Fibroblast of skin of scalp (primary cell): ENCODE data around the gene TMEM239.
"Not testable (repeated sequence)": the region's sequence is repeated elsewhere in the genome, so short reads cannot be mapped to it uniquely, and the experiment has no call there.

Experiments used
- DNase-seq: peaks from one replicate; pipeline ENCODE4 v3.0.0-alpha.2; 2013

Gene TMEM239

DNA sequence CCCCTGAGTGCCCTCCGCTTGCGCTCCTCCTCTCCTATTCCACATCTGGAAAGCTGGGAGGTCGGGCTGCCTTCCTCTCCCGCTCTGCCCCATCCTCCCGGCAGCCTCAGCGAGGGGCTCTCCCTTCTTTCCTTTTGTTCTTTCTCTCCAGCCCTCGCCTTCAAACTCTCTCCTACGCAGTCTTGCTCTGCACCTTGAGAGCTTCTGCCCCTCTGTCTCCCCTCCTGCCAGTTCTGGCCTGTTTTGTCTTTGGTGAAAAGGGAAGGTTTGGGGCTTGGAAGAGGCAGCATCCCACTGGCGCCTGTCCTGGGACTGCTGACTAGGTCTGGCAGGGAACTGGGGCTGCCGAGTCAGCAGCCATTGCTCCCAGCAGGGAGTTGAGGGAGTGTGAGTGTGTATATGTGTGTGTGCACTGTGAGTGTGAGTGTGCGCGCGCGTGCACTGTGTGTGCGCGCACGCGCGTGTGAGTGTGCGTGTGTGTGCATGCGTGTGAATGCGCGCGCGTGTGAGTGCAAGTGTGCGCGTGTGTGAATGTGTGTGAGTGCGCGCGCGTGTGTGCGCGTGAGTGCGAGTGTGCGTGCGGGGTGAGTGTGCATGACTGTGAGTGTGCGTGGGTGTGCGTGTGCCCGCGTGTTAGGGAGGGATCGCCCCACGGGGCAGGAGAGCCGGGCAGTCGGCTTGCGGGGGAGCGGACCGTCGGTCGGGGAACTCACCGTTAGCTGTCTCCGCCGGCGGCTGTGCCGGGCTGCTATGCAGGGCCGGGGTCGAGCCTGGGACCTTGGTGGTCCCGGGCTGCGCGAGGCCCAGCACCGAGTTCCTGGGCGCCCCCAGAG is 16.3 kb upstream of the TMEM239 start:
- DNase-seq = peak; percentile 22

DNA sequence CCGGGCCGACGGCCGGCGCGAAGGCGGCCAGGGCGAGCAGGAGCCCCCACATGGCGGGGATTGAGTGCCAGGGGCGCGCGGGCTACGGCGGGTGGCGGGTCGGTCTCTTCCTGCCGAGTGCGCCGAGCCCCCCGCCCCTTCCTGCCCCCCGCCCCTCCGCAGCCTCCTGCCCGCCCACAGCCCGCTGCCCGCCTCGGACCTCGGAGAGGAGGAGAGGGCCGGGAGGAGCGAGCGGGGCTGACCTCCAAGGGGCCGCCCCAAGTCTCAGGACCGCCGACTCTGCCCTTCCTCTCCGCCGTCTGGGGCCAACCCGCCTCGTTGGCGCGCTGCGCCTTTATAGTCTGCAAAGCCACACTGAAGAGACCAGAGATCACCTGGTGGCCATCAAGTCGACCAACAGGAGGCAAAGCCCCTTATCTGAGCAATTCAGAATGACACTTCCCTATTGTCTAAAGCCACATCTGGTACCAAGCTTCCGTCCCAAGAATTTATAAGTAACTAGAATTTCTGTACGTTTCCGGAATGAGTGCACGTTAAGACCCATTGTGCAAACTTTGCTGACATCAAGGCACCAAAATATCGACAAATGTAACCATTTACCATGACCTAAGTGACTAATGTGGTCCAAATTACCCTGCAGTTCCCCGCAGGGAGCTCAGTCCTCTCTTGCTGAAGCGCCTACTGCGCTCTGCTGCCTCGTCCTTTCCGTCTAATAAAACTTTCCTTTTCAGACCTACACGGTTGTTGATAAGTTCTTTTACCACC is 15.5 kb upstream of the TMEM239 start, which contains the start of gene CPXM1:
Gene CPXM1 (minus strand): TSS at position 107 of the 765 bp plus-strand sequence. CDS start 55 bp downstream, at position 52.
- no peak for DNase-seq

DNA sequence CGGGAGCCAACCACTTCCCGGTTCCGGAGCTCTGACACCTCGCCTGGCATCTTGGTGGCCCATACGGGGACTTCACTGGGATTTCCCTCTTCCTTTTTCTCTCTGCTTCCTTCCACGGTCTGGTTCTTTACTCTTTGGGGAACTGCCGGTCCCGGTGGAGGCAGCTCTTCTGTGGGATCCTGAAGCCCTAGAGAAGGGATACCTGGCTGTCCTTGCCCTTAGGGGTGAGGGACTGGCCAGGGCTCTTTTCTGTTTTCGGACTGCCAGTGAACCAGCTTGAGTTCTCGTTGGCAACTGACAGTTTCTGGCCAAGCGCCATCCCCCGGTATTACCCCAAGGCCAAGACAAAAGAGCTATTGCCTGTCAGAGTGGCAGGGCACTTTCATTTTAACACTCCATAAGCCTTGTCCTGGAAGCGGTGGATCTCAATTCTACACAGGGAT is 14.9 kb upstream of the TMEM239 start:
- no peak for DNase-seq

DNA sequence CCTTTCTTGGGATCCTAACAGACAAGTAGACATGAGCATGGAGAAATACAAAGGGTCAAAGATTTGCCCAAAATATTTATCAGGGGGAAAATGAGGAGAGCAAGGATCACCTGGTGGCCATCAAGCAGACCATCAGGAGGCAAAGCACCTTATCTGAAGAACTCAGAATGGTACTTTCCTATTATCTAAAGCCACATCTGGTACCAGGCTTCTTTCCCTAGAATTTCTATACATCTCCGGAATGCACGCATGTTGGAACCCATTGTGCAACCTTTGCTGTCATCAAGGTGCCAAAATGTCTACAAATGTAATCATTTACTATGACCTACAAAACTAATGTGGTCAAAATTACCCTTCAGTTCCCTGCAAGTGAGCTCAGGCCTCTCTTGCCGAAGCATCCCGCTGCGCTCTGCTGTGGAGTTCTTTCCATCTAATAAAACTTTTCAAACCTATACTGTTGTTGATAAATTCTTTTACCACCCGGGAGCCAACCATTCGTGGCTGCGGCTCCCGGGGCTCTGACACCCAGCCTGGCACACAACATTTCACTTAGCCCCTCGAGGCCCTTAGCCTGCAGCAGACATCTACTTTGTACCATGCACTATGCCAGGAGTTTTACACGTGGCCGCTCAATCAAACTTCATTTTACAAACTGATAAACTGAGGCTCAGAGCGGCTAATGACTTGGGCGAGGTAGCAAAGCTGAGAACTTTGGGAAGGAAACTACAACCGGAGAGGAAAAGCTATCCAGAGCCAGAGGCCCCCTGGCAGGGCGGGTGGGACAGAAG is 11.9 kb upstream of the TMEM239 start:
- DNase-seq = no peak

DNA sequence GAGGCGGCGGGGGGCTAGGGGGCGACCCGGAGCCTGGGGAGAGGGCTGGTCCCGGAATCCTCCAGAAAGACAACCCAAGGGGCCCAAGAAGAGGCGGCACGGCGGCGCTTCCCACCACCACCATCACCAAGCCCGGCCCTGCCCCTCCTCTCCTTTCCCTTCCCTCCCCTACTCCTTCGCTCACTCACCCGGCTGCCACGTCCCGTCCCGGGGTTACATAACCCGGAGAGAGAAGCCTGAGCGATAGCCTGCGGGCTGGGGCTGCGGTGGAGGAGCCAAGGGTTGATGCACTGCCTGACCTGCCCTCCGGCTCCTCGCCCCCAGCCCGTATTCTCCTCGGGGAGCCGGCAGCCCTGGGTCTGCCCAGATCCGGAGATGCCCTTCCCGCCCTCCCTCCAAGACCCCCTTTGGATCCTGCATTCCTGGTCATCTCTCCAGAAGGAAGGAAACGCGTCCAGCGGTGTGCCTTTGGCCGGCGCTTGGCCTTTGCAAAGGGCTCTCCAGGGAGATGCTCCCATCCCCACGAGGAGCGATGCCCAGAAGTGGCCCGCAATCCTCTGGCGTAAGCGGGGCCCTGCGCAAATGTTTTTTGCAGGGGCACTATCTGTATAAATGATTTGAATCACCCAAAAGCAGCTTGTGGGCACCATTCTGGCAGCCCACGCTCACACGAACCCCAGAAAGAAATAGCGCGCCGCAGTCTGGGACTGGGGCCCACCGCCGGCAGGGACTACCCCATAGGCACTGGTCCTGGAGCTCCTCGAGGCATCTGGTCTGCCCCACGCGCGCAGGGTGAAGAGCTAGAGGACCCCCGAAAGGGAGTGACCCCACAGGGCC is 11.1 kb upstream of the TMEM239 start:
- DNase-seq = no peak

DNA sequence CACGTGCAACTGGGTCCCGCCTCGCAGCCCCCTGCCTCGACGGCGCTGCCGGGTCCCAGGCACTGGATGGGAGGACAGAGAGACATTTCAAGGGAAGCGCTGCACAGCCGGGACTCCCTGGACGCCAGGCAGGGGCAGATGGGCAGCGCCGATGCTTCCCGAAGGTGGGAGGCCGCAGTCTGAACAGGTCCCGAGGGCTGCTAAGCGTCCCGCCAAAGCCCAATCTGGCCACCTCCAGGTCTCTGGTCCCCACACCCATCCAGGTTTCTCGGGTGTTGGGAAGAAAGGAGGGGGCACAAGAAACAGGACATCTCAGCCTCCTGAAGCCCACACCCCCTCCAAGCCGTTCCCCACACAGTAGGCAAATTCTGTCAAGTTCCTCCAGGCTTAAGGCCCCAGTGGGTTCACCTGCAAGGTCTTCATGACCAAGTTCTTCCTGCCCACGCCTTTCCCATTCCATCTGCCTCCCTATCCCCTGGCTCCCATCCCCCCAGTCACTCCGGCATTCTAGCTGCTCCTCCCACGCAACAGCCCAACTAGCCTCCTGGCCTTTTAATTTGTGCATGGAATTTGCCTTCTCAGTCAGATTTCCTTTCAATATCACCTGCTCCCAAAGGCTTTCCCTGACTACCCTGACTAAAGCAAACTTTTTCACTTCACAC is 10.3 kb upstream of the TMEM239 start:
- no peak for DNase-seq

DNA sequence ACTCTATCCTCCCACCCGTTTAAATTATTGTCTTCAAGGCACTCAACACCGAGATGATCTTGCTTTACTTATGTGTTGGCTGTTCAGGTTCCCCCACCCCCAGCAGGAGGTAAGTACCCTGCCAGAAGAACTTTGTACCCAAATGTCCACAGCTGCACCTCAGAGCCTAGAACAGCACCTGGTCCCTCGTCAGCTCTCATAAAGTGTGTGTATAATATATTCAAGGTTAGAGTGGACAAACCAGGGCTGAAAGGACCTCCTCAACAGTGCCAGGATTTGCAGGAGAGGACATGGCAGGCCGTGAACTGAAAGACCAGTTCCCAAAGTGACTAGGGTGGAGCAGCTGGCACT is 9.8 kb upstream of the TMEM239 start:
- DNase-seq = no peak

DNA sequence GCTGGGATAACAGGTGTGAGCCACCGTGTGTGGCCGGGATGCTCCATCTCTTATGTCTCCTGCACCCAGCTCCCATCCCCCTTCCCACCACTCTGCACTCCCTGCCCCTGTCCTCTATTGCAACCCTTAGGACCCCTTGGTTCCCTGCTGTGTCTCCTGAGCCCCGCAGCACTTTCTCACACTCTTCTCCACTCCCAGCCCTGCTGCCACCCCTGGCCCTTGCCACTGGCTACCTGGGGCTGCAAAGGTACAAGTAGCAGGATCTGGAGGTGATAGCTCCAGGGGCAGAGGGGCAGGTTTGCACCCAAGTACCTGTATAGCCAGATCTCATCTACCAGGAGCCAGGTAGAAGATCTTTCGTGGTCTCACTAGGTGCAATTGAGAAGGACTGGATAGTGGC is 9.1 kb upstream of the TMEM239 start:
- DNase-seq = no peak

DNA sequence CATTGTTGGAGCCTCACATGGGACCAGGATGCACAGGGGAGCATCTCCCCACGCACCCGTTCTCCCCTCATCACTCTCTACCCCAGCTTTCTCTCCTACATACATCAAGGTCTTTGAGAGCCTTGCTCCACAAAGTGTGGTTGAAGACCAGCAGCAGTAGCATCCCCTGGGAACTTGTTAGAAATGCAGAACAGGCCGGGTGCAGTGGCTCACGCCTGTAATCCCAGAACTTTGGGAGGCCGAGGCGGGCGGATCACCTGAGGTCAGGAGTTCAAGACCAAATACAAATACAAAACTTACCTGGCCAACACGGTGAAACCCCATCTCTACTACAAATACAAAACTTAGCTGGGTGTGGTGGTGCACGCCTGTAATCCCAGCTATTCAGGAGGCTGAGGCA is 8.2 kb upstream of the TMEM239 start:
- not testable (repeated sequence) for DNase-seq

DNA sequence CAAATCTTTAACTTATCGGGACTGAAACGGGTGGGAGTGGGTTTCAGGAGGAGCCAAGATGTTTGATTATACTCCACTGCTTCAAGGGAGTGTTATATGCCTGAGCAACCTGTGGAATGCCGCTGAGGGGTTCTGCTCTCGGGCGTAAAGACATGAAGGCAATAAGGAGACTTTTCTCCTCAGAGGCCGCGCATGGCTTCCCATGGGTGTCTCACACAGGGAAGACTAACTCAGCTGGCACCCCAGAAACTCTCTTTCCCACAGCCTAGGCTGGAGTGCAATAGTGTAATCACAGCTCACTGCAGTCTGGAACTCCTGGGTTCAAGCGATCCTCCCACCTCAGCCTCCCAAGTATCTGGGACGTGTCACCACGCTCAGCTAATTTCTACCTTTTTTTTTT is 6.5 kb upstream of the TMEM239 start:
- DNase-seq = no peak

DNA sequence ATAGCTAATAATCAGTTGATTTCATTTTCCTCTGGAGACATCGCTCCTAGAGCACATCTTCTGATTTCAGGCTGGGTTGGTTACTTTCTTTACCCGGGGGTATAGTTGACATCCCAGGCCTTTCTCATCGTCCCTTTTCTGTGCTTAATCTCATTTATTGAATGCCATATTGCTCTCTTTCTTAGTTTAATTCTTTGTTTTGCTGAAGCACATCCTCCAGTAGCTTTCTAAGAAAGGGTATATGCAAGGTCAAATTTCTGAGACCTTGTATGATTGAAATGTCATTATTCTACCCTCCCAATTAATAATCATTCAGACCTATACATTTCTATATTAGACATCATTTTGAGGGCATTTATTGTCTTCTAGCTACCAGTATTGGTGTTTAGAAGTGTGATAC is 4.0 kb upstream of the TMEM239 start:
- DNase-seq = no peak

DNA sequence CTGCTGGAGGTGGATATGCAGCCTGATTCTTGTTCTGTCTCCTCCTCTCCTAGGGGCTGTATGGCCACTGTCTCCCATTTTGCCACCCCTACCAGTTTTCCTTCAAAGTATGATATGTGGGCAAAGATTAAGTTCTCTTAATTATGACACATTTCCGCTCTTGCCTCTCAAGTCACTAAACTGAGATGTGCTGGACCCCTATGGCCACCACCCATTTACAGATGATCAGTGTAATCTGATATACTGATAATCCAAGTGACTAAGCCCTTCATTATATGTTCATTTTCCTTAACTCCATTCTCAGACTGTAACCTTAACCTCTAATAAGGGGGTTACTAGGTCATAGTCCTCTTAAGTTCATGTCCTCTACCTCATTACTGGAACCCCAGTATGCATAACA is 2.1 kb upstream of the TMEM239 start:
- no peak for DNase-seq

DNA sequence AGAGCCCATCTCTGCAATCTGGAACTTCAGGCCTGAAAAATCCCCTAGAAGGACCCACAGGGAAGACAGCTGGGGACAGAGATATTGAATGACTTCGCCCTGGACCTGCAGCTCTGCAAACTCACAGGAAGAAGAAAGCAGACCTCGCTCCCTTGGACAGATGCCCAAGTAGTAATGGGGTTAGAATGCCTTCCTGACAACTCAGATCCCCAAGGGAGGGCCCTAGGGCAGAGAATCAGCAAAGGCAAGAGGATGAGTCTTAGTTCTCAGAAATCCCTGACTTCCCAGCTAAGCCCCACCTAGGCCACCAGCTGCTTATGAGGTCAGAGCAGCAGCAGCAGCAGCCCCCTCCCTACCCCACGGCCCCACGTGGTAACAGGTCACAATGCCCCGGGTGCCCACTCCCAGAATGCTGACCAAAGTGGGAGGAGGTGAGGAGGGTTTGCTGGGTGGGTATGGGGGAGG is 1.5 kb upstream of the TMEM239 start, which contains the start of gene C20orf141:
Gene C20orf141 (plus strand): TSS at position 401 of the 465 bp plus-strand sequence. CDS start 198 bp downstream, outside the sequence.
- DNase-seq = peak; percentile 100

DNA sequence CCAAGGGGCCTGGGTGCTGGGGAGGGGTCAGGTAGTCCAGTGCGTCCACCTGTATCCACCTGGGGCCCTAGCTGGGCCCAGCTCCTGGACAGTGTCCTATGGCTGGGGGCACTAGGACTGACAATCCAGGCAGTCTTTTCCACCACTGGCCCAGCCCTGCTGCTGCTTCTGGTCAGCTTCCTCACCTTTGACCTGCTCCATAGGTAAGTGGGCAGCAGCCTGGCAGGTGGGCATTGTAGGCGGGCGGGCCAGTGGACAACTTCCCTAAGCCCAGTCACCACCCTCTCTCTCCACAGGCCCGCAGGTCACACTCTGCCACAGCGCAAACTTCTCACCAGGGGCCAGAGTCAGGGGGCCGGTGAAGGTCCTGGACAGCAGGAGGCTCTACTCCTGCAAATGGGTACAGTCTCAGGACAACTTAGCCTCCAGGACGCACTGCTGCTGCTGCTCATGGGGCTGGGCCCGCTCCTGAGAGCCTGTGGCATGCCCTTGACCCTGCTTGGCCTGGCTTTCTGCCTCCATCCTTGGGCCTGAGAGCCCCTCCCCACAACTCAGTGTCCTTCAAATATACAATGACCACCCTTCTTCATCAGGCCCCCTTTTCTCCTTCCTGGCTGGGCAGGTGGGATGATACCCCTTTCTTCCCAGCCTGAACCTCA is 793 bp upstream of the TMEM239 start:
- DNase-seq = no peak

DNA sequence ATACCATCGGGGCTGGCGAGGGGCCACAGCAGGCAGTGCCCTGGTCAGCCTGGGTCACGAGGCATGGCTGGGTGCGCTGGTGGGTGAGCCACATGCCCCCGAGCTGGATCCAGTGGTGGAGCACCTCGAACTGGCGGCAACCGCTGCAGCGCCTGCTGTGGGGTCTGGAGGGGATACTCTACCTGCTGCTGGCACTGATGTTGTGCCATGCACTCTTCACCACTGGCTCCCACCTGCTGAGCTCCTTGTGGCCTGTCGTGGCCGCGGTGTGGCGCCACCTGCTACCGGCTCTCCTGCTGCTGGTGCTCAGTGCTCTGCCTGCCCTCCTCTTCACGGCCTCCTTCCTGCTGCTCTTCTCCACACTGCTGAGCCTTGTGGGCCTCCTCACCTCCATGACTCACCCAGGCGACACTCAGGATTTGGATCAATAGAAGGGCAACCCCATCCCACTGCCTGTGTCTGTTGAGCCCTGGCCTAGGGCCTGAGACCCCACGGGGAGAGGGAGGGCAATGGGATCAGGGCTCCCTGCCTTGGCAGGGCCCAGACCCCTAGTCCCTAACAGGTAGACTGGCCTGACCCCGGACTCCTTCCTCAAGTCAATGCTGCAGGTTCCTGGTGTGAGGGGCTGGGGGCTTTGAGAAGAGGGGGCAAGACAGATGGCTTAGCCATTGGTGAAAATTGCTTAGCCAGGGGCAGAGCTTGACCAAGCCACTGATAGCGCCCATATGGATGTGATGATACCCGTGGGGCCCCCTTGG is 598 bp downstream of the TMEM239 start:
- no peak for DNase-seq

DNA sequence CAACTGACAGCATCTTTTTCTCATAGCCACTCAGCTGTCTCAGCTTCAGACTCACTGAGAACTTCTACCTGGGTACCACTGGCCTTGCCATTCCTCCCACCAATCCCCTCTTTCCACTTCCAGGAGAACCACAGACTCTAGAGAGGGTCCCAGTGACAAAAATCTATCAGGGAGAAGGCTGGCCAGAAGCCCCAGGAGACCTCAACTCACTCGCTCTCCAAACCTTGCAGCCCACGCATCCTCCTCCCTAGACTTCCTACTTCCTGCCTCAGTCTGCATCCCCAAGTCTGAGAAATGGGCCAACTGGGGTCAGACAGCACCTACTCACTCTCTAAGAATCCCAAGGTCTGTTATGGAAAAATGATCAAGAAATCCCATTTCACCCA is 1.2 kb downstream of the TMEM239 start:
- no peak for DNase-seq

DNA sequence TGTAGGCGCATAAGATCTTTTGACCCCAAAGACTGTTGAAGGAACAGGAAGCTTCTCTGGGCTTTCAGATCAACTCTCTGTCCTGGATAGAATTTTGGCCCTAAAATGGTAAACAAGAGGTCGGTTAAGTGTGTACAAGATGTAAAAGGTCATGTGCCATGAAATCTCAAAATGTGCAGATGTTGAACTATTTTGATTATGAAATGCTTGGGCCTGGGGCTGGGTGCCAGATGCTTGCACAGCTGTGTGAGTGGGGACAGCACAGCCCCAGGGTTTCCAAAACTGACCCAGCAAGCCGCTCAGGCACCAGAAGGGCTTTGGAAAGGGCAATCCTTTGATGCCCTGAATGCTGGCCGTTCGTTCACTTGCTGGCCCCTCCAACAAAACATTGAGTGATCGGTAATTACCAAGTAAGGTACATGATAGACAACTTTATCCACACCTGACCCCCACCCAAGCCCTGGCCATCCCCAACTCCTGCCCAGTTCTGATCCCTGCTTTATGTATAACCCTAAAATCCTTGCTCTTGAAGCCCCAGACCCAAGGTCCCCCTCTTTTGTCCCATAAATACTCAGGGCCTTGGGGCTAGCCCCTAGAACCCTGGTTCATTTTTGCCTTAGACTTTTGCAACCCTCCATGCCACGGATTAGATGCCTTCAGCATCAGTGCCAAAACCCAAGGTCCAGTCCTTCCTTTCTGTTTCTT is 1.9 kb downstream of the TMEM239 start:
- no peak for DNase-seq

DNA sequence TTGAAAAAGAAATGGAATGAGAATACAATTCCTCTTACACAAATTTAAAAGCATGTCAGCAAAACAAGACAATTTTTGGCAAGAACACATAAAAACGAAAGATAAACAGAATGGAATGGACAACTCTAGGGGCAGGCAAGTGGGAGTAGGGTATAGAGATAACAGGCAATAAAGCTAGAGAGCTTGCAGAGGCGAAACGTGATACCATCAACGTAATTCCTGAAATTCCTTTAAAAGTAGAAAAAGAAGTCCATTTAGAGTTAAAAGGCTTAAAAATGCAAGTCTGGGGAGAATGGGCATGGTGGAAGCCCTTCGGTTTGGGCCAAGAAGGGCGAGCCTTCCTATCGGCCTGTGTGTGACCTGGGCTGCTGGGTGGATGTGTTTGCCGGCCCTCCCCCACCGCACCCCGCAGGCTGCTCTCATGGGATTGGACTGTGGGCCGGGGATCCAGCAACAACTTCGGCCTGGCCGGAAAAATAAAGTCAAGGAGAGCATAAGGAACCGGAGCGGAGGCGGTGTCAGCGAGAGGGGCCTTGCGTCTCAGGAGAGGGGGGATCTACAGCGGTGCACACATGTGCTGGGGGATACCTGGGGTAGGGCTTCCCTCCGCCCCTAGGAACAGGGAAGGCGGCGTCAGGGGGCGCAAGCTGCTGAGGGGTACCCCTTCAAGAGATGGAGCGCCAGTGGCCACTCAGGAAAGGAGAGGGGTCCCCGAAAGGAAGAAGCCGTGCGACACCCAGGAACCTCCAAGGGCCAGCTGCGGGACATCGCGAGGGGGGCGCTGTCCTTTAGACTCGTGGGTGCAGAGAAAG is 4.1 kb downstream of the TMEM239 start:
- DNase-seq = peak; percentile 75
